Chondrocyte (in vitro differentiated cells): ENCODE measurements around the gene SNX9. TPM values are rescaled to one million over a fixed set of nuclear protein-coding genes. Genes with fewer than 3 reads are reported as not detected.

Experiments used
- DNase-seq: peaks from one replicate; pipeline ENCODE4 v3.0.0; 2021; ENCODE audit warnings: mixed read lengths, low spot score
- H3K27ac Mint-ChIP-seq: one replicate; pipeline ENCODE4 v1.8.0; 2021; ENCODE audit warnings: mild to moderate bottlenecking, moderate library complexity, mixed read lengths; ENCODE audit not compliant: unreplicated experiment
- H3K27me3 Mint-ChIP-seq: 2 replicates; pipeline ENCODE4 v1.8.0; 2021; ENCODE audit warnings: low read depth, mixed read lengths
- H3K36me3 Mint-ChIP-seq: 2 replicates; pipeline ENCODE4 v1.8.0; 2021; ENCODE audit warnings: low read depth, mixed read lengths
- H3K4me1 Mint-ChIP-seq: 2 replicates; pipeline ENCODE4 v1.8.0; 2021; ENCODE audit warnings: low read depth, mild to moderate bottlenecking, mixed read lengths
- H3K4me3 Mint-ChIP-seq: one replicate; pipeline ENCODE4 v1.8.0; 2021; ENCODE audit warnings: mild to moderate bottlenecking, moderate library complexity, mixed read lengths; ENCODE audit not compliant: unreplicated experiment
- H3K9me3 Mint-ChIP-seq: 2 replicates; pipeline ENCODE4 v1.8.0; 2021; ENCODE audit warnings: low read depth, mixed read lengths
- CTCF ChIP-seq: fragments of 200-600 bp; sonication (generic); IDR thresholded peaks from 2 replicates; pipeline ENCODE4 v1.5.0; 2021; ENCODE audit warnings: antibody characterized with exemption, mild to moderate bottlenecking, moderate library complexity
- total RNA-seq: library from RNA; stranded (reverse); gene quantifications from 3 replicates; pipeline ENCODE4 v1.2.1, GENCODE V29; 2021

Gene SNX9
- total RNA-seq, 1 donor from 2014 or later, result 43.9 TPM

GRCh38 chr6:157976345-157977175, 153.5 kb downstream of the SNX9 start:
- Mint-ChIP-seq H3K27me3 (no peaks in the 10 kb centered on the region), H3K4me1 (peaks cover 12% of the 10 kb centered on the region), H3K9me3 (no peaks in the 10 kb centered on the region), H3K27ac (no peak overlapping the region), H3K4me3 (no peak overlapping the region), H3K36me3 (no peaks in the 10 kb centered on the region)
- no peak for TF ChIP-seq CTCF
- no peak for DNase-seq

- TF ChIP-seq CTCF, result no peak
- peaks cover 12% of the 10 kb centered on the region for H3K4me1 Mint-ChIP-seq
- no peaks in the 10 kb centered on the region for H3K27me3 Mint-ChIP-seq
- no peak overlapping the region for H3K4me3 Mint-ChIP-seq
- DNase-seq, result no peak
- H3K36me3 Mint-ChIP-seq, result no peaks in the 10 kb centered on the region
- H3K27ac Mint-ChIP-seq, result no peak overlapping the region
- no peaks in the 10 kb centered on the region for H3K9me3 Mint-ChIP-seq
Observed at GRCh38 chr6:157977176-157977804, 154.2 kb downstream of the SNX9 start.

- DNase-seq, result no peak
- no peaks in the 10 kb centered on the region for H3K27me3 Mint-ChIP-seq
- no peaks in the 10 kb centered on the region for H3K36me3 Mint-ChIP-seq
- H3K9me3 Mint-ChIP-seq, result no peaks in the 10 kb centered on the region
- TF ChIP-seq CTCF, result no peak
- no peak overlapping the region for H3K27ac Mint-ChIP-seq
- no peak overlapping the region for H3K4me3 Mint-ChIP-seq
- H3K4me1 Mint-ChIP-seq, result peaks cover 21% of the 10 kb centered on the region
Observed at GRCh38 chr6:157978021-157978783, 155.2 kb downstream of the SNX9 start.

- Mint-ChIP-seq H3K27ac (no peak overlapping the region), H3K4me3 (peak overlapping the region; percentile 59)
Observed at GRCh38 chr6:157980288-157981131, 157.5 kb downstream of the SNX9 start.

More at GRCh38 chr6:157980288-157981131, 157.5 kb downstream of the SNX9 start:
- no peak for DNase-seq
- TF ChIP-seq CTCF, result no peak
- H3K36me3 Mint-ChIP-seq, result no peaks in the 10 kb centered on the region
- H3K27me3 Mint-ChIP-seq, result no peaks in the 10 kb centered on the region
- no peaks in the 10 kb centered on the region for H3K9me3 Mint-ChIP-seq
- peaks cover 34% of the 10 kb centered on the region for H3K4me1 Mint-ChIP-seq
